ENCODE results near the gene CCDC40.
"Not testable (repeated sequence)": the region's sequence is repeated elsewhere in the genome, so short reads cannot be mapped to it uniquely, and the experiment has no call there.

CCDC40 gene

GRCh38 chr17:80035937-80036714 lies at the start of gene CCDC40:
TSS of gene CCDC40 (plus strand) at chr17:80036642. CDS start at chr17:80036663, 21 bp downstream.
- DNase-seq: peak; percentile 63 to 81

GRCh38 chr17:79987187-79987934 lies 49.1 kb upstream of the CCDC40 start:
- no peak for DNase-seq

GRCh38 chr17:79987935-79988184 lies 48.6 kb upstream of the CCDC40 start:
- DNase-seq: no peak

- DNase-seq: peak in 1 of 2 experiments; percentile 14
Observed at GRCh38 chr17:79988185-79988971, 48.1 kb upstream of the CCDC40 start.

GRCh38 chr17:79989106-79989835 lies 47.2 kb upstream of the CCDC40 start:
- no peak for DNase-seq

- DNase-seq: no peak
Observed at GRCh38 chr17:79990051-79990592, 46.3 kb upstream of the CCDC40 start.

- DNase-seq: no peak
Observed at GRCh38 chr17:79990704-79991103, 45.7 kb upstream of the CCDC40 start.

- DNase-seq: peak; percentile 47 to 74
Observed at GRCh38 chr17:79991140-79991923, 45.1 kb upstream of the CCDC40 start.

- DNase-seq: no peak
Observed at GRCh38 chr17:79991924-79992648, 44.4 kb upstream of the CCDC40 start.

GRCh38 chr17:79992649-79993389 lies 43.6 kb upstream of the CCDC40 start:
- DNase-seq: no peak

- DNase-seq: peak in 1 of 2 experiments; percentile 38
Observed at GRCh38 chr17:79993390-79994227, 42.8 kb upstream of the CCDC40 start.

GRCh38 chr17:79994228-79994569 lies 42.2 kb upstream of the CCDC40 start:
- not testable (repeated sequence) for DNase-seq

GRCh38 chr17:79994602-79995001 lies 41.8 kb upstream of the CCDC40 start:
- no peak for DNase-seq

GRCh38 chr17:79995696-79996095 lies 40.7 kb upstream of the CCDC40 start:
- DNase-seq: no peak

- DNase-seq: no peak
Observed at GRCh38 chr17:79996291-79996690, 40.2 kb upstream of the CCDC40 start.

GRCh38 chr17:79997011-79997660 lies 39.3 kb upstream of the CCDC40 start:
- no peak for DNase-seq

- DNase-seq: no peak
Observed at GRCh38 chr17:80000136-80000535, 36.3 kb upstream of the CCDC40 start.

- DNase-seq: no peak
Observed at GRCh38 chr17:80000981-80001775, 35.3 kb upstream of the CCDC40 start.
